DND-41 (cell line): ENCODE data around the gene HNF1B.

ENCODE experiments used
- CTCF ChIP-seq: IDR thresholded peaks from 2 replicates; pipeline ENCODE4 v1.5.1; 2012; ENCODE audit warnings: borderline replicate concordance, low read length, moderate library complexity, mild to moderate bottlenecking; ENCODE audit not compliant: poor library complexity, severe bottlenecking; ENCODE audit errors: extremely low read depth
- EZH2 ChIP-seq: IDR thresholded peaks from 3 replicates; pipeline ENCODE4 v1.6.1; 2012; ENCODE audit warnings: borderline replicate concordance, low read depth, mild to moderate bottlenecking, moderate library complexity, low read length, inconsistent platforms; ENCODE audit not compliant: severe bottlenecking

GRCh38 chr17:37756051-37756450, 11.2 kb upstream of the HNF1B start:
- TF ChIP-seq CTCF = no peak
- TF ChIP-seq EZH2 = no peak
